Measurements from ENCODE around the gene RANBP9. TPM values are rescaled to one million over a fixed set of nuclear protein-coding genes. Genes with fewer than 3 reads are reported as not detected.

RANBP9 gene
- total and polyA plus RNA-seq, 2 donors (not counting 3 experiments of a cell fraction or from before 2014, with no cell fraction given): 15.1 to 40.2 TPM

DNA sequence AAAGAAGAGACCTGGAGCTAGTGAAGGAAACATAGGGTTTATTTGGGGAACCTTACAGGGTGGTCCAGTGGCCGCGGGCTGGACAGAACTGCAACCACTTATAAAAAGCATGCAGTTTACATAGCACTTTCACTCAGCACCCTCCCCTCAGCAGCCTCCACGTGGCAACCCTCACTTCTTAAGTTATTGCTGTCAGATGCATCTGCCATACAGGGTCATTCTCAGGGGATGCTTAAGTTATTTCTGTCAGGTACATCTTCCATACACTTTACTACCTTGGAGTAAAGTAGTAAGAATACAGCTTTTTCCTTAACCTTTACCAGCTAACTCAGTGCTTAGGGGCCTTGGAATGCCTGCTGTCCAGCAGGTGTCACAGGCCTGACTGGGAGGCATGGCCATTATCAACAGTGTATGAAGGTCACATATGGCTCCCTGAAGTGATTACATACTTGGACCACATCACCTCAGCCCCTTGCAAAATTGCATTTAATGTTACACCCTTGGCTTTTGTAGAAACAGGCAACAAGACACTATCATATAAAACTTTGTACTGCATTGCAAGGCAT, 98.5 kb downstream of the RANBP9 start:
- H3K36me3 ChIP-seq (ENCODE audit: control insufficient read depth in 2 of 2, extremely low read depth in 1 of 2, insufficient read depth in 2 of 2, low read length in 2 of 2): peaks cover 0 to 14% of the 10 kb centered on the region in 2 experiments
- H3K27ac ChIP-seq (ENCODE audit: insufficient read depth, low read depth, low read length): no peak overlapping the region
- TF ChIP-seq JUN (IDR thresholded peaks at IDR 0.05; ENCODE audit: borderline replicate concordance, insufficient read depth, insufficient read length, low read depth): no peak
- TF ChIP-seq FOS (IDR thresholded peaks at IDR 0.05; ENCODE audit: borderline replicate concordance, insufficient read depth, low read length): no peak
- TF ChIP-seq EZH2 (IDR thresholded peaks at IDR 0.05; ENCODE audit: borderline replicate concordance, low read depth, low read length, severe bottlenecking): no peak
- TF ChIP-seq POLR2AphosphoS5 (IDR thresholded peaks at IDR 0.05; ENCODE audit: insufficient read depth, low read depth, low read length): no peak
- no peak for TF ChIP-seq POLR2A (IDR thresholded peaks at IDR 0.05; ENCODE audit: low read depth, low read length)
- TF ChIP-seq, protein P1, sequence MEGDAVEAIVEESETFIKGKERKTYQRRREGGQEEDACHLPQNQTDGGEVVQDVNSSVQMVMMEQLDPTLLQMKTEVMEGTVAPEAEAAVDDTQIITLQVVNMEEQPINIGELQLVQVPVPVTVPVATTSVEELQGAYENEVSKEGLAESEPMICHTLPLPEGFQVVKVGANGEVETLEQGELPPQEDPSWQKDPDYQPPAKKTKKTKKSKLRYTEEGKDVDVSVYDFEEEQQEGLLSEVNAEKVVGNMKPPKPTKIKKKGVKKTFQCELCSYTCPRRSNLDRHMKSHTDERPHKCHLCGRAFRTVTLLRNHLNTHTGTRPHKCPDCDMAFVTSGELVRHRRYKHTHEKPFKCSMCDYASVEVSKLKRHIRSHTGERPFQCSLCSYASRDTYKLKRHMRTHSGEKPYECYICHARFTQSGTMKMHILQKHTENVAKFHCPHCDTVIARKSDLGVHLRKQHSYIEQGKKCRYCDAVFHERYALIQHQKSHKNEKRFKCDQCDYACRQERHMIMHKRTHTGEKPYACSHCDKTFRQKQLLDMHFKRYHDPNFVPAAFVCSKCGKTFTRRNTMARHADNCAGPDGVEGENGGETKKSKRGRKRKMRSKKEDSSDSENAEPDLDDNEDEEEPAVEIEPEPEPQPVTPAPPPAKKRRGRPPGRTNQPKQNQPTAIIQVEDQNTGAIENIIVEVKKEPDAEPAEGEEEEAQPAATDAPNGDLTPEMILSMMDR (IDR thresholded peaks at IDR 0.05; ENCODE audit: extremely low read depth in 1 of 2, insufficient read depth in 1 of 2, low read depth in 1 of 2, low read length in 2 of 2): no peak
- no peak for TF ChIP-seq MYC (IDR thresholded peaks at IDR 0.05; ENCODE audit: low read depth, low read length)
- TF ChIP-seq, protein P2, sequence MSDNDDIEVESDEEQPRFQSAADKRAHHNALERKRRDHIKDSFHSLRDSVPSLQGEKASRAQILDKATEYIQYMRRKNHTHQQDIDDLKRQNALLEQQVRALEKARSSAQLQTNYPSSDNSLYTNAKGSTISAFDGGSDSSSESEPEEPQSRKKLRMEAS (IDR thresholded peaks at IDR 0.05; ENCODE audit: insufficient read depth, insufficient read length): no peak
- no peak for TF ChIP-seq GATA2 (IDR thresholded peaks at IDR 0.05; ENCODE audit: insufficient read depth, insufficient read length, low read depth, low read length)
- no peak for DNase-seq (ENCODE audit: low read depth, low spot score)
- BruUV-seq (replicated peaks): no TSS peak
- ChIA-PET CTCF (interaction anchor here (1.5 to 3.4 kb wide), 3 partner anchors 12 to 39 kb away, joined by 4 to 42 read pairs (median 4); partner anchors contain the start of gene SIRT5), POLR2A (no interaction called here)
- H3K4me2 ChIP-seq (ENCODE audit: insufficient read depth, low read length): no peak overlapping the region
- no peak overlapping the region for H2AFZ ChIP-seq (ENCODE audit: low read depth, low read length)
- no peaks in the 10 kb centered on the region for H4K20me1 ChIP-seq (replicated peaks; ENCODE audit: control insufficient read depth, extremely low read depth, insufficient read depth, low read length)
- H3K9me1 ChIP-seq (replicated peaks; ENCODE audit: control insufficient read depth, extremely low read depth, insufficient read depth, low read length): no peaks in the 10 kb centered on the region
- no peak for FAIRE-seq
- H3K9ac ChIP-seq (replicated peaks; ENCODE audit: extremely low read depth, insufficient read depth, low read length): no peak overlapping the region
- peaks cover 17% of the 10 kb centered on the region for H3K4me1 ChIP-seq (ENCODE audit: control insufficient read depth, extremely low read depth, insufficient read depth, low read length)
- no peaks in the 10 kb centered on the region for H3K27me3 ChIP-seq (ENCODE audit: control insufficient read depth in 2 of 2, insufficient read depth in 2 of 2, low read length in 2 of 2)
- H3K9me3 ChIP-seq (replicated peaks; ENCODE audit: control insufficient read depth, insufficient read depth, low read length): no peaks in the 10 kb centered on the region
- peaks cover 25% of the 10 kb centered on the region for H3K79me2 ChIP-seq (ENCODE audit: control insufficient read depth, insufficient read depth, low read length)
- H3K4me3 ChIP-seq (replicated peaks in 1 of 3; ENCODE audit: insufficient read depth in 1 of 3, low read depth in 1 of 3, low read length in 3 of 3): no peak overlapping the region
- intact Hi-C loops (cut with micrococcal nuclease): loop anchor here (1.0 to 10.0 kb wide), 2 partner anchors 418 to 978 kb away; no protein-coding TSS in a partner anchor
- dilution Hi-C loops (cut with MboI; ENCODE audit: extremely low pct_ligation_motif_present, low sequenced_read_pairs): no loop called here

Data from endothelial cell of umbilical vein (primary cell).